ENCODE data around the gene MTX2. TPM values are rescaled to one million over a fixed set of nuclear protein-coding genes. Genes with fewer than 3 reads are reported as not detected.
A peak's percentile ranks its signal among the peaks of the same experiment; 100 is the strongest.

The MTX2 gene
- total RNA-seq, 1 donor from 2014 or later: 25.2 TPM

- Mint-ChIP-seq H3K27me3 (ENCODE audit: low read depth, unreplicated experiment) (no peaks in the 10 kb centered on the region), H3K9me3 (ENCODE audit: unreplicated experiment) (no peaks in the 10 kb centered on the region), H3K4me3 (ENCODE audit: unreplicated experiment) (peak overlapping the region; percentile 96), H3K27ac (ENCODE audit: unreplicated experiment) (peak overlapping the region; percentile 77), H3K4me1 (ENCODE audit: low read depth, unreplicated experiment) (peaks cover 1% of the 10 kb centered on the region), H3K36me3 (ENCODE audit: low read depth, unreplicated experiment) (no peaks in the 10 kb centered on the region)
- peak overlapping the region; percentile 96 for H2AFZ ChIP-seq (ENCODE audit: low read depth, low read length)
- H3K36me3 ChIP-seq (ENCODE audit: insufficient read depth, low read length): no peaks in the 10 kb centered on the region
- peaks cover 24% of the 10 kb centered on the region for H4K20me1 ChIP-seq (ENCODE audit: insufficient read depth, low read length)
- no peaks in the 10 kb centered on the region for H3K4me1 ChIP-seq (ENCODE audit: insufficient read depth, low read length)
- H3K9me3 ChIP-seq (ENCODE audit: insufficient read depth, low read depth, low read length): no peaks in the 10 kb centered on the region
- FAIRE-seq (peak; percentile 5), DNase-seq (ENCODE audit: low read depth) (no peak)
- H3K27me3 ChIP-seq (ENCODE audit: insufficient read depth, low read length): no peaks in the 10 kb centered on the region
- TF ChIP-seq CTCF (IDR thresholded peaks at IDR 0.05; ENCODE audit: insufficient read depth, low read depth, low read length) (no peak), EZH2 (IDR thresholded peaks at IDR 0.05; ENCODE audit: insufficient read depth, low read length) (no peak)
- H3K4me2 ChIP-seq (ENCODE audit: low read length): peak overlapping the region; percentile 90
- H3K4me3 ChIP-seq (ENCODE audit: insufficient read depth, low read depth, low read length): peak overlapping the region; percentile 86
- H3K79me2 ChIP-seq (ENCODE audit: insufficient read depth, low read length): peaks cover 55% of the 10 kb centered on the region
- H3K9ac ChIP-seq (ENCODE audit: low read length): peak overlapping the region; percentile 85
- peak overlapping the region; percentile 78 for H3K27ac ChIP-seq (ENCODE audit: low read depth, low read length)
Measured at GRCh38 chr2:176270100-176270750, 983 bp downstream of the MTX2 start.

GRCh38 chr2:176272870-176273459, 3.7 kb downstream of the MTX2 start:
- peaks cover 32% of the 10 kb centered on the region for H4K20me1 ChIP-seq (ENCODE audit: insufficient read depth, low read length)
- H3K4me3 Mint-ChIP-seq (ENCODE audit: unreplicated experiment): no peak overlapping the region
- no peaks in the 10 kb centered on the region for H3K27me3 ChIP-seq (ENCODE audit: insufficient read depth, low read length)
- no peaks in the 10 kb centered on the region for H3K4me1 ChIP-seq (ENCODE audit: insufficient read depth, low read length)
- H3K27me3 Mint-ChIP-seq (ENCODE audit: low read depth, unreplicated experiment): no peaks in the 10 kb centered on the region
- H3K4me3 ChIP-seq (ENCODE audit: insufficient read depth, low read depth, low read length): no peak overlapping the region
- no peak overlapping the region for H3K9ac ChIP-seq (ENCODE audit: low read length)
- H3K36me3 ChIP-seq (ENCODE audit: insufficient read depth, low read length): no peaks in the 10 kb centered on the region
- H3K36me3 Mint-ChIP-seq (ENCODE audit: low read depth, unreplicated experiment): no peaks in the 10 kb centered on the region
- peaks cover 74% of the 10 kb centered on the region for H3K79me2 ChIP-seq (ENCODE audit: insufficient read depth, low read length)
- TF ChIP-seq EZH2 (IDR thresholded peaks at IDR 0.05; ENCODE audit: insufficient read depth, low read length): no peak
- TF ChIP-seq CTCF (IDR thresholded peaks at IDR 0.05; ENCODE audit: insufficient read depth, low read depth, low read length): no peak
- H3K27ac ChIP-seq (ENCODE audit: low read depth, low read length): no peak overlapping the region
- no peak for DNase-seq (ENCODE audit: low read depth)
- no peaks in the 10 kb centered on the region for H3K9me3 ChIP-seq (ENCODE audit: insufficient read depth, low read depth, low read length)
- no peak overlapping the region for H2AFZ ChIP-seq (ENCODE audit: low read depth, low read length)
- FAIRE-seq: no peak
- no peak overlapping the region for H3K4me2 ChIP-seq (ENCODE audit: low read length)
- H3K9me3 Mint-ChIP-seq (ENCODE audit: unreplicated experiment): no peaks in the 10 kb centered on the region
- peaks cover 1% of the 10 kb centered on the region for H3K4me1 Mint-ChIP-seq (ENCODE audit: low read depth, unreplicated experiment)
- H3K27ac Mint-ChIP-seq (ENCODE audit: unreplicated experiment): no peak overlapping the region

GRCh38 chr2:176278927-176279326, 9.7 kb downstream of the MTX2 start:
- Histone ChIP-seq H3K9me3 (ENCODE audit: insufficient read depth, low read depth, low read length) (no peaks in the 10 kb centered on the region), H3K4me1 (ENCODE audit: insufficient read depth, low read length) (no peaks in the 10 kb centered on the region), H3K27ac (ENCODE audit: low read depth, low read length) (no peak overlapping the region), H3K36me3 (ENCODE audit: insufficient read depth, low read length) (no peaks in the 10 kb centered on the region), H3K79me2 (ENCODE audit: insufficient read depth, low read length) (peaks cover 63% of the 10 kb centered on the region), H3K27me3 (ENCODE audit: insufficient read depth, low read length) (no peaks in the 10 kb centered on the region), H3K4me2 (ENCODE audit: low read length) (no peak overlapping the region), H3K9ac (ENCODE audit: low read length) (no peak overlapping the region), H3K4me3 (ENCODE audit: insufficient read depth, low read depth, low read length) (no peak overlapping the region), H4K20me1 (ENCODE audit: insufficient read depth, low read length) (peaks cover 50% of the 10 kb centered on the region), H2AFZ (ENCODE audit: low read depth, low read length) (no peak overlapping the region)
- H3K4me1 Mint-ChIP-seq (ENCODE audit: low read depth, unreplicated experiment): peaks cover 13% of the 10 kb centered on the region
- H3K27me3 Mint-ChIP-seq (ENCODE audit: low read depth, unreplicated experiment): no peaks in the 10 kb centered on the region
- FAIRE-seq (no peak), DNase-seq (ENCODE audit: low read depth) (no peak)
- no peak for TF ChIP-seq EZH2 (IDR thresholded peaks at IDR 0.05; ENCODE audit: insufficient read depth, low read length)
- no peak for TF ChIP-seq CTCF (IDR thresholded peaks at IDR 0.05; ENCODE audit: insufficient read depth, low read depth, low read length)
- no peak overlapping the region for H3K27ac Mint-ChIP-seq (ENCODE audit: unreplicated experiment)
- no peaks in the 10 kb centered on the region for H3K9me3 Mint-ChIP-seq (ENCODE audit: unreplicated experiment)
- H3K36me3 Mint-ChIP-seq (ENCODE audit: low read depth, unreplicated experiment): no peaks in the 10 kb centered on the region
- no peak overlapping the region for H3K4me3 Mint-ChIP-seq (ENCODE audit: unreplicated experiment)
